Panc1 (cell line): Measurements from ENCODE around the gene TFDP1. TPM values are rescaled to one million over a fixed set of nuclear protein-coding genes. Genes with fewer than 3 reads are reported as not detected.

ENCODE experiments used
- ATAC-seq: fragments of 200-7000 bp; cut with Tn5 transposase; 2 replicates; pipeline ENCODE4 v1.9.1; 2020; ENCODE audit warnings: mild to moderate bottlenecking, moderate library complexity
- BruUV-seq: library from RNA; stranded (reverse); fragments of 400-500 nt; replicated peaks from 2 replicates; lab custom pipeline; 2021; lab: Mats Ljungman, UMichigan
- CTCF ChIA-PET: fragments of 300-600 bp; sonication (Branson Sonifier 250); formaldehyde crosslinking; loops from one replicate; lab custom pipeline; 2022; ENCODE audit warnings: antibody characterized with exemption; lab: Charles Lee
- POLR2A ChIA-PET: fragments of 300-600 bp; sonication (Branson Sonifier 250); formaldehyde crosslinking; loops from one replicate; lab custom pipeline; 2022; ENCODE audit warnings: antibody characterized with exemption; lab: Charles Lee
- DNase-seq: peaks from one replicate; pipeline ENCODE4 v3.0.0-alpha.2; 2010; ENCODE audit warnings: low read depth, low spot score
- H3K27ac ChIP-seq: 2 replicates; pipeline ENCODE4 v1.5.1; 2011; ENCODE audit warnings: mild to moderate bottlenecking, low read length, inconsistent platforms
- H3K27me3 ChIP-seq: fragments of 200-500 bp; sonication (Bioruptor generic); 2 replicates; pipeline ENCODE4 v1.6.0; 2014; ENCODE audit warnings: low read length, inconsistent platforms; ENCODE audit not compliant: control insufficient read depth, insufficient read depth
- H3K36me3 ChIP-seq: fragments of 200-500 bp; sonication (Bioruptor generic); 2 replicates; pipeline ENCODE4 v1.5.1; 2014; ENCODE audit warnings: inconsistent platforms, mild to moderate bottlenecking, low read length, moderate library complexity; ENCODE audit not compliant: control insufficient read depth, insufficient read depth
- H3K4me1 ChIP-seq: 2 replicates; pipeline ENCODE4 v1.5.1; 2011; ENCODE audit warnings: inconsistent platforms, mild to moderate bottlenecking, low read length, moderate library complexity; ENCODE audit not compliant: control insufficient read depth, insufficient read depth
- H3K4me3 ChIP-seq, 2 experiments: 2 replicates each; pipeline ENCODE4 v1.5.1; 2011 to 2012; ENCODE audit warnings: low read depth in 2 of 2, low read length in 2 of 2, mild to moderate bottlenecking in 2 of 2, inconsistent platforms in 1 of 2, moderate library complexity in 1 of 2
- H3K9me3 ChIP-seq: fragments of 200-500 bp; sonication (Bioruptor generic); 2 replicates; pipeline ENCODE4 v1.5.1; 2014; ENCODE audit warnings: low read depth, mild to moderate bottlenecking, inconsistent platforms, low read length, moderate library complexity; ENCODE audit not compliant: control insufficient read depth, insufficient read depth
- POLR2AphosphoS5 ChIP-seq: IDR thresholded peaks from 2 replicates; pipeline ENCODE4 v1.6.1; 2012; ENCODE audit warnings: mild to moderate bottlenecking, low read depth, low read length, moderate library complexity
- SIN3A ChIP-seq: IDR thresholded peaks from 2 replicates; pipeline ENCODE4 v1.6.1; 2012; ENCODE audit warnings: low read depth, mild to moderate bottlenecking, low read length, moderate library complexity, borderline replicate concordance; ENCODE audit not compliant: insufficient read depth
- TCF7L2 ChIP-seq: IDR thresholded peaks from 2 replicates; pipeline ENCODE4 v1.6.1; 2011; ENCODE audit warnings: mild to moderate bottlenecking, low read depth, low read length, inconsistent platforms
- in situ Hi-C: cut with HindIII; loops from 2 replicates; pipeline ENCODE4 v1.10.0; 2016; ENCODE audit warnings: low sequenced_read_pairs, low pct_unique_long_range_greater_than_20kb
- intact Hi-C: fragments of 100-400 bp; cut with micrococcal nuclease; formaldehyde crosslinking; loops from one replicate; pipeline ENCODE4 v1.10.0; 2022; ENCODE audit not compliant: unreplicated experiment
- total RNA-seq: library from RNA; stranded (reverse); gene quantifications from one replicate; pipeline ENCODE4 v1.2.1, GENCODE V29; 2021; ENCODE audit not compliant: unreplicated experiment
- TF ChIP-seq, protein P1 (sequence below), 2 experiments: IDR thresholded peaks; 2 replicates each; pipeline ENCODE4 v1.6.1; 2011 to 2012; ENCODE audit warnings: low read depth in 2 of 2, control low read depth in 1 of 2, low read length in 1 of 2, mild to moderate bottlenecking in 1 of 2, moderate library complexity in 1 of 2; ENCODE audit not compliant: insufficient read depth in 1 of 2
- TF ChIP-seq, protein P2 (sequence below): fragments of 450-650 bp; IDR thresholded peaks from 2 replicates; pipeline ENCODE4 v1.5.1; 2017; ENCODE audit warnings: mild to moderate bottlenecking

Gene TFDP1
- total RNA-seq, 1 experiment from 2014 or later, result 91.6 TPM

DNA sequence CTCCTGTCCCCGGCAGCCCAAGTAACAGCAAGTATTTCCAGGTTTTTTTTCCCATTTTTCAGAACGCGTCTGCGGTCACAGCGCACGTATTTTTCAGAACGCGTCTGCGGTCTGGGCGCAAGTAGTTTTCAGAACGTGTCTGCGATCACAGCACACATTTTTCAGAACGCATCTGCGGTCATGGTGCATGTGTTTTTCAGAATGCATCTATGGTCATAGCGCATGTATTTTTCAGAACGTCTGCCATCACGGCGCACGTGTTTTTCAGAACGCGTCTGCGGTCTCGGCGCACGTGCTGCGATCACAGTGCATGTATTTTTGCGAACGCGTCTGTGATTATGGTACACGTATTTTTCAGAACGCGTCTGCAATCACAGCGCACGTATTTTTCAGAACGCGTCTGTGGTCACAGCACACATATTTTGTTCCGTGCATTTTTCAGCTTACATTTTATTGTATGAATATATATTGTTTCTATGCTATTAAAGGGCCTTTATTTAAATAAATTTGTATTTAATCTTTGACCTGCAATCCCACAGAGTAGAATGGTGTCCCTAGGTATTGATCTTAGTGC, 53.7 kb downstream of the TFDP1 start:
- BruUV-seq, result no TSS peak
- Histone ChIP-seq H3K27ac (no peak overlapping the region), H3K36me3 (peaks cover 6% of the 10 kb centered on the region; the same call in 1 of the 2 replicates), H3K4me1 (no peaks in the 10 kb centered on the region), H3K27me3 (no peaks in the 10 kb centered on the region), H3K9me3 (no peaks in the 10 kb centered on the region), H3K4me3 (no peak overlapping the region)
- ATAC-seq, result no peak
- DNase-seq, result no peak
- intact Hi-C loops (no loop called here), in situ Hi-C loops (no loop called here)
- TF ChIP-seq, protein P1, sequence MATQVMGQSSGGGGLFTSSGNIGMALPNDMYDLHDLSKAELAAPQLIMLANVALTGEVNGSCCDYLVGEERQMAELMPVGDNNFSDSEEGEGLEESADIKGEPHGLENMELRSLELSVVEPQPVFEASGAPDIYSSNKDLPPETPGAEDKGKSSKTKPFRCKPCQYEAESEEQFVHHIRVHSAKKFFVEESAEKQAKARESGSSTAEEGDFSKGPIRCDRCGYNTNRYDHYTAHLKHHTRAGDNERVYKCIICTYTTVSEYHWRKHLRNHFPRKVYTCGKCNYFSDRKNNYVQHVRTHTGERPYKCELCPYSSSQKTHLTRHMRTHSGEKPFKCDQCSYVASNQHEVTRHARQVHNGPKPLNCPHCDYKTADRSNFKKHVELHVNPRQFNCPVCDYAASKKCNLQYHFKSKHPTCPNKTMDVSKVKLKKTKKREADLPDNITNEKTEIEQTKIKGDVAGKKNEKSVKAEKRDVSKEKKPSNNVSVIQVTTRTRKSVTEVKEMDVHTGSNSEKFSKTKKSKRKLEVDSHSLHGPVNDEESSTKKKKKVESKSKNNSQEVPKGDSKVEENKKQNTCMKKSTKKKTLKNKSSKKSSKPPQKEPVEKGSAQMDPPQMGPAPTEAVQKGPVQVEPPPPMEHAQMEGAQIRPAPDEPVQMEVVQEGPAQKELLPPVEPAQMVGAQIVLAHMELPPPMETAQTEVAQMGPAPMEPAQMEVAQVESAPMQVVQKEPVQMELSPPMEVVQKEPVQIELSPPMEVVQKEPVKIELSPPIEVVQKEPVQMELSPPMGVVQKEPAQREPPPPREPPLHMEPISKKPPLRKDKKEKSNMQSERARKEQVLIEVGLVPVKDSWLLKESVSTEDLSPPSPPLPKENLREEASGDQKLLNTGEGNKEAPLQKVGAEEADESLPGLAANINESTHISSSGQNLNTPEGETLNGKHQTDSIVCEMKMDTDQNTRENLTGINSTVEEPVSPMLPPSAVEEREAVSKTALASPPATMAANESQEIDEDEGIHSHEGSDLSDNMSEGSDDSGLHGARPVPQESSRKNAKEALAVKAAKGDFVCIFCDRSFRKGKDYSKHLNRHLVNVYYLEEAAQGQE (IDR thresholded peaks at IDR 0.05; ENCODE audit: insufficient read depth in 1 of 2, low read depth in 2 of 2, low read length in 1 of 2), result no peak
- TF ChIP-seq, protein P2, sequence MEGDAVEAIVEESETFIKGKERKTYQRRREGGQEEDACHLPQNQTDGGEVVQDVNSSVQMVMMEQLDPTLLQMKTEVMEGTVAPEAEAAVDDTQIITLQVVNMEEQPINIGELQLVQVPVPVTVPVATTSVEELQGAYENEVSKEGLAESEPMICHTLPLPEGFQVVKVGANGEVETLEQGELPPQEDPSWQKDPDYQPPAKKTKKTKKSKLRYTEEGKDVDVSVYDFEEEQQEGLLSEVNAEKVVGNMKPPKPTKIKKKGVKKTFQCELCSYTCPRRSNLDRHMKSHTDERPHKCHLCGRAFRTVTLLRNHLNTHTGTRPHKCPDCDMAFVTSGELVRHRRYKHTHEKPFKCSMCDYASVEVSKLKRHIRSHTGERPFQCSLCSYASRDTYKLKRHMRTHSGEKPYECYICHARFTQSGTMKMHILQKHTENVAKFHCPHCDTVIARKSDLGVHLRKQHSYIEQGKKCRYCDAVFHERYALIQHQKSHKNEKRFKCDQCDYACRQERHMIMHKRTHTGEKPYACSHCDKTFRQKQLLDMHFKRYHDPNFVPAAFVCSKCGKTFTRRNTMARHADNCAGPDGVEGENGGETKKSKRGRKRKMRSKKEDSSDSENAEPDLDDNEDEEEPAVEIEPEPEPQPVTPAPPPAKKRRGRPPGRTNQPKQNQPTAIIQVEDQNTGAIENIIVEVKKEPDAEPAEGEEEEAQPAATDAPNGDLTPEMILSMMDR, result no peak
- TF ChIP-seq POLR2AphosphoS5 (no peak), SIN3A (no peak), TCF7L2 (no peak)
- ChIA-PET CTCF (no interaction called here), POLR2A (no interaction called here)

DNA sequence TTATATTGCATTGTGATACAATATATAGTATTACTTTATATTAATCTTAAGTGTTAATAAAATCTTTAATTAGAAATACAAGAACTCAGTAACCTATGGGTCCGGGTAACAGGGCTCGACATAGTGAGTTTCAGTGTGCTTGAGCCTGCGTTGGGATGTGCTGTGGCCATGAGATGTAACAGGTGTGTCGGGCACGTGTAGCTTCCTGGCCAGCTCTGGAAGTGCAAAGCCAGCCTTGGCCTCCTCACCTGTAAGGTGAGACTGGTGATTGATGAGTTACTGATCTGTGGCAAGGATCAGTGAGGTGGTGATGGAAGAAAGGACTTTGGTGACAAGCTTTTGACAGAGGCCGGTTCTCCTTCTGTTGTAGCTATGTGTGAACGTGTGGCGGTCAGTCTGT, 54.3 kb downstream of the TFDP1 start:
- Histone ChIP-seq H3K9me3 (no peaks in the 10 kb centered on the region), H3K4me1 (peaks cover 4% of the 10 kb centered on the region; the same call in 1 of the 2 replicates), H3K27me3 (no peaks in the 10 kb centered on the region), H3K4me3 (no peak overlapping the region), H3K27ac (no peak overlapping the region), H3K36me3 (peaks cover 6% of the 10 kb centered on the region; the same call in 1 of the 2 replicates)
- BruUV-seq, result no TSS peak
- intact Hi-C loops, result no loop called here
- TF ChIP-seq, protein P2, result no peak
- no peak for TF ChIP-seq POLR2AphosphoS5
- TF ChIP-seq, protein P1 (IDR thresholded peaks at IDR 0.05; ENCODE audit: insufficient read depth in 1 of 2, low read depth in 2 of 2, low read length in 1 of 2), result no peak
- no peak for TF ChIP-seq SIN3A
- TF ChIP-seq TCF7L2, result no peak
- ChIA-PET CTCF (no interaction called here), POLR2A (no interaction called here)
- no peak for ATAC-seq
- no peak for DNase-seq
- in situ Hi-C loops, result no loop called here
